SK-N-SH treated with all-trans-retinoic acid at 6 μM for 48 hours (cell line): ENCODE data around the gene RRP1.

Experiments used
- ATAC-seq: fragments of 200-7000 bp; cut with Tn5 transposase; 3 replicates; pipeline ENCODE4 v1.9.1; 2020; ENCODE audit warnings: mild to moderate bottlenecking, moderate library complexity
- ARNTL ChIP-seq: fragments of 450-650 bp; formaldehyde crosslinking; IDR thresholded peaks from 2 replicates; pipeline ENCODE4 v1.5.0; 2020; ENCODE audit warnings: low read depth, mild to moderate bottlenecking, moderate library complexity, borderline replicate concordance
- BACH2 ChIP-seq: fragments of 250-450 bp; sonication (Bioruptor Pico); IDR thresholded peaks from 2 replicates; pipeline ENCODE4 v1.9.0; 2021; ENCODE audit warnings: mild to moderate bottlenecking, borderline replicate concordance
- CREB5 ChIP-seq: fragments of 250-450 bp; sonication (Bioruptor Pico); IDR thresholded peaks from 2 replicates; pipeline ENCODE4 v1.5.1; 2020; ENCODE audit warnings: low read depth, mild to moderate bottlenecking, moderate library complexity
- CSDC2 ChIP-seq: fragments of 250-450 bp; sonication (Bioruptor Pico); IDR thresholded peaks from 2 replicates; pipeline ENCODE4 v1.5.0; 2020; ENCODE audit warnings: mild to moderate bottlenecking, moderate library complexity
- CSRNP3 ChIP-seq: fragments of 250-450 bp; sonication (Bioruptor Pico); IDR thresholded peaks from 2 replicates; pipeline ENCODE4 v1.5.1; 2021; ENCODE audit warnings: mild to moderate bottlenecking, moderate library complexity
- ESRRG ChIP-seq: fragments of 250-450 bp; sonication (Bioruptor Pico); IDR thresholded peaks from 2 replicates; pipeline ENCODE4 v1.6.1; 2021; ENCODE audit warnings: mild to moderate bottlenecking
- GLIS3 ChIP-seq: fragments of 250-450 bp; sonication (Bioruptor Pico); IDR thresholded peaks from 2 replicates; pipeline ENCODE4 v1.5.0; 2020; ENCODE audit warnings: mild to moderate bottlenecking, moderate library complexity
- ISL1 ChIP-seq: fragments of 250-450 bp; sonication (Bioruptor Pico); IDR thresholded peaks from 2 replicates; pipeline ENCODE4 v2.1.2; 2022; ENCODE audit warnings: mild to moderate bottlenecking, moderate library complexity
- OSR1 ChIP-seq: fragments of 250-450 bp; sonication (Bioruptor Pico); IDR thresholded peaks from 2 replicates; pipeline ENCODE4 v1.8.0; 2022; ENCODE audit warnings: moderate library complexity, mild to moderate bottlenecking, inconsistent platforms
- PATZ1 ChIP-seq: fragments of 250-450 bp; sonication (Bioruptor Pico); IDR thresholded peaks from 2 replicates; pipeline ENCODE4 v1.8.0; 2020; ENCODE audit warnings: mild to moderate bottlenecking, moderate library complexity, borderline replicate concordance
- POU6F1 ChIP-seq: fragments of 250-450 bp; sonication (Bioruptor Pico); IDR thresholded peaks from 2 replicates; pipeline ENCODE4 v1.8.0; 2021; ENCODE audit warnings: low read depth, mild to moderate bottlenecking, moderate library complexity, borderline replicate concordance
- PPARA ChIP-seq: fragments of 250-450 bp; sonication (Bioruptor Pico); IDR thresholded peaks from 2 replicates; pipeline ENCODE4 v1.5.0; 2020; ENCODE audit warnings: mild to moderate bottlenecking, borderline replicate concordance
- RARB ChIP-seq: fragments of 250-450 bp; sonication (Bioruptor Pico); IDR thresholded peaks from 2 replicates; pipeline ENCODE4 v1.8.0; 2021; ENCODE audit warnings: mild to moderate bottlenecking, moderate library complexity
- SNAI2 ChIP-seq: fragments of 250-450 bp; sonication (Bioruptor Pico); IDR thresholded peaks from 2 replicates; pipeline ENCODE4 v1.5.0; 2020; ENCODE audit warnings: mild to moderate bottlenecking, moderate library complexity
- TCF4 ChIP-seq: fragments of 250-450 bp; sonication (Bioruptor Pico); IDR thresholded peaks from 2 replicates; pipeline ENCODE4 v1.8.0; 2021; ENCODE audit warnings: mild to moderate bottlenecking, moderate library complexity, borderline replicate concordance
- TOX ChIP-seq: fragments of 250-450 bp; sonication (Bioruptor Pico); IDR thresholded peaks from 2 replicates; pipeline ENCODE4 v1.8.0; 2021; ENCODE audit warnings: mild to moderate bottlenecking, moderate library complexity, borderline replicate concordance
- ZC3H10 ChIP-seq: fragments of 250-450 bp; sonication (Bioruptor Pico); IDR thresholded peaks from 2 replicates; pipeline ENCODE4 v1.5.1; 2021; ENCODE audit warnings: mild to moderate bottlenecking, moderate library complexity
- ZFP3 ChIP-seq: fragments of 250-450 bp; sonication (Bioruptor Pico); IDR thresholded peaks from 2 replicates; pipeline ENCODE4 v1.5.0; 2020; ENCODE audit warnings: mild to moderate bottlenecking, moderate library complexity
- ZFP30 ChIP-seq: fragments of 450-650 bp; formaldehyde crosslinking; IDR thresholded peaks from 2 replicates; pipeline ENCODE4 v1.5.0; 2022; ENCODE audit warnings: mild to moderate bottlenecking, moderate library complexity
- ZNF565 ChIP-seq: fragments of 450-650 bp; formaldehyde crosslinking; conservative IDR thresholded peaks from 2 replicates; pipeline ENCODE4 v1.5.0; 2020; ENCODE audit warnings: low read depth, mild to moderate bottlenecking, moderate library complexity
- ZNF70 ChIP-seq: fragments of 450-650 bp; formaldehyde crosslinking; IDR thresholded peaks from 2 replicates; pipeline ENCODE4 v1.5.0; 2020; ENCODE audit warnings: mild to moderate bottlenecking, moderate library complexity
- ZNF8 ChIP-seq: fragments of 450-650 bp; formaldehyde crosslinking; IDR thresholded peaks from 2 replicates; pipeline ENCODE4 v1.5.0; 2020; ENCODE audit warnings: mild to moderate bottlenecking, moderate library complexity

The RRP1 gene

GRCh38 chr21:43761886-43762285 is 27.5 kb upstream of the RRP1 start:
- TF ChIP-seq ISL1 (no peak), OSR1 (CRISPR knock-in tag) (no peak), BACH2 (no peak), TOX (no peak), ZFP30 (CRISPR knock-in tag) (no peak), ZNF565 (CRISPR knock-in tag) (no peak), RARB (CRISPR knock-in tag) (no peak), ZNF70 (CRISPR knock-in tag) (no peak), SNAI2 (CRISPR knock-in tag) (no peak), CSDC2 (CRISPR knock-in tag) (no peak), GLIS3 (CRISPR knock-in tag) (no peak), ARNTL (CRISPR knock-in tag) (no peak), ZNF8 (CRISPR knock-in tag) (no peak), ZFP3 (CRISPR knock-in tag) (no peak), ESRRG (CRISPR knock-in tag) (no peak), TCF4 (CRISPR knock-in tag) (no peak), PATZ1 (CRISPR knock-in tag) (no peak), ZC3H10 (CRISPR knock-in tag) (no peak)
- TF ChIP-seq, all 23 proteins: peak for 0
- ATAC-seq = no peak

GRCh38 chr21:43762303-43763128 is 26.9 kb upstream of the RRP1 start:
- no peak for TF ChIP-seq ARNTL (CRISPR knock-in tag)
- no peak for TF ChIP-seq ZNF8 (CRISPR knock-in tag)
- TF ChIP-seq, all 23 proteins: peak for 0
- no peak for ATAC-seq

- ATAC-seq = no peak
- TF ChIP-seq ZC3H10 (CRISPR knock-in tag) (no peak), ESRRG (CRISPR knock-in tag) (no peak), CSRNP3 (CRISPR knock-in tag) (no peak), CREB5 (CRISPR knock-in tag) (no peak), PPARA (CRISPR knock-in tag) (no peak), BACH2 (no peak), OSR1 (CRISPR knock-in tag) (no peak), POU6F1 (CRISPR knock-in tag) (no peak), ZFP30 (CRISPR knock-in tag) (no peak), SNAI2 (CRISPR knock-in tag) (no peak), ZNF8 (CRISPR knock-in tag) (no peak), ZNF565 (CRISPR knock-in tag) (no peak)
These were observed 25.4 kb upstream of the RRP1 start for GRCh38 chr21:43763901-43764523.
